ENCODE results near the gene PRSS27.

The PRSS27 gene

DNA sequence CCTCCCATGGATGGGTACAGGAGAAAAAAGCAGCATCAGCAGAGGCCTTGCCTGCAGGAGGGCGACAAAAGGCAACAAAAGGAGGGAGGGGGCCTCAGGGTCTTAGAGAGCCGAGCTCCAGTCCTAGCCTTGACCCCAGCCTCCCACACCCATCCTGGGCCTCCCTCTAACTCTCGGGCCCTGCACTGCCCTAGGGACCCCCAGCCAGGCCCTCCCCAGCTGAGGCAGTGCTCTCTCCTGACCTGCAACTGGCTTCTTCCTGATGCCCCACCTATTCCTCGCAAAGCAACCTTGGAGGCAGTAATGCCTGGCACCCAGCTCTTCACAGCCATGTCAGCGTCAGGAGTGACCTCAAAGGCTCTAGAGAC is 17.2 kb upstream of the PRSS27 start:
- H3K79me2 ChIP-seq (ENCODE audit: insufficient read depth, low read length) = no peaks in the 10 kb centered on the region
- H3K4me3 ChIP-seq (ENCODE audit: low read length, poor library complexity, severe bottlenecking) = no peak overlapping the region
- TF ChIP-seq EZH2phosphoT487 (IDR thresholded peaks at IDR 0.05; ENCODE audit: borderline replicate concordance) = no peak
- TF ChIP-seq, protein P1, sequence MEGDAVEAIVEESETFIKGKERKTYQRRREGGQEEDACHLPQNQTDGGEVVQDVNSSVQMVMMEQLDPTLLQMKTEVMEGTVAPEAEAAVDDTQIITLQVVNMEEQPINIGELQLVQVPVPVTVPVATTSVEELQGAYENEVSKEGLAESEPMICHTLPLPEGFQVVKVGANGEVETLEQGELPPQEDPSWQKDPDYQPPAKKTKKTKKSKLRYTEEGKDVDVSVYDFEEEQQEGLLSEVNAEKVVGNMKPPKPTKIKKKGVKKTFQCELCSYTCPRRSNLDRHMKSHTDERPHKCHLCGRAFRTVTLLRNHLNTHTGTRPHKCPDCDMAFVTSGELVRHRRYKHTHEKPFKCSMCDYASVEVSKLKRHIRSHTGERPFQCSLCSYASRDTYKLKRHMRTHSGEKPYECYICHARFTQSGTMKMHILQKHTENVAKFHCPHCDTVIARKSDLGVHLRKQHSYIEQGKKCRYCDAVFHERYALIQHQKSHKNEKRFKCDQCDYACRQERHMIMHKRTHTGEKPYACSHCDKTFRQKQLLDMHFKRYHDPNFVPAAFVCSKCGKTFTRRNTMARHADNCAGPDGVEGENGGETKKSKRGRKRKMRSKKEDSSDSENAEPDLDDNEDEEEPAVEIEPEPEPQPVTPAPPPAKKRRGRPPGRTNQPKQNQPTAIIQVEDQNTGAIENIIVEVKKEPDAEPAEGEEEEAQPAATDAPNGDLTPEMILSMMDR (conservative IDR thresholded peaks at IDR 0.05; ENCODE audit: low read length) = no peak
- no peaks in the 10 kb centered on the region for H4K20me1 ChIP-seq (ENCODE audit: insufficient read depth, low read length, poor library complexity, severe bottlenecking)
- H3K9me2 ChIP-seq (replicated peaks; ENCODE audit: low read depth, low read length) = no peaks in the 10 kb centered on the region
- H3F3A ChIP-seq (ENCODE audit: low read depth) = no peaks in the 10 kb centered on the region
- H3K4me2 ChIP-seq (ENCODE audit: low read depth, low read length, poor library complexity, severe bottlenecking) = no peak overlapping the region
- no peak overlapping the region for H3K9ac ChIP-seq (ENCODE audit: low read depth, low read length, poor library complexity, severe bottlenecking)
- no peak overlapping the region for H2AFZ ChIP-seq (ENCODE audit: low read length)
- H3K9me3 ChIP-seq (ENCODE audit: insufficient read depth, low read depth, low read length) = no peaks in the 10 kb centered on the region
- H3K4me1 ChIP-seq (ENCODE audit: insufficient read depth, low read length, poor library complexity, severe bottlenecking) = no peaks in the 10 kb centered on the region
- no peaks in the 10 kb centered on the region for H3K36me3 ChIP-seq (ENCODE audit: insufficient read depth, low read length)
- no peaks in the 10 kb centered on the region for H3K27me3 ChIP-seq (ENCODE audit: insufficient read depth, low read length, poor library complexity, severe bottlenecking)

DNA sequence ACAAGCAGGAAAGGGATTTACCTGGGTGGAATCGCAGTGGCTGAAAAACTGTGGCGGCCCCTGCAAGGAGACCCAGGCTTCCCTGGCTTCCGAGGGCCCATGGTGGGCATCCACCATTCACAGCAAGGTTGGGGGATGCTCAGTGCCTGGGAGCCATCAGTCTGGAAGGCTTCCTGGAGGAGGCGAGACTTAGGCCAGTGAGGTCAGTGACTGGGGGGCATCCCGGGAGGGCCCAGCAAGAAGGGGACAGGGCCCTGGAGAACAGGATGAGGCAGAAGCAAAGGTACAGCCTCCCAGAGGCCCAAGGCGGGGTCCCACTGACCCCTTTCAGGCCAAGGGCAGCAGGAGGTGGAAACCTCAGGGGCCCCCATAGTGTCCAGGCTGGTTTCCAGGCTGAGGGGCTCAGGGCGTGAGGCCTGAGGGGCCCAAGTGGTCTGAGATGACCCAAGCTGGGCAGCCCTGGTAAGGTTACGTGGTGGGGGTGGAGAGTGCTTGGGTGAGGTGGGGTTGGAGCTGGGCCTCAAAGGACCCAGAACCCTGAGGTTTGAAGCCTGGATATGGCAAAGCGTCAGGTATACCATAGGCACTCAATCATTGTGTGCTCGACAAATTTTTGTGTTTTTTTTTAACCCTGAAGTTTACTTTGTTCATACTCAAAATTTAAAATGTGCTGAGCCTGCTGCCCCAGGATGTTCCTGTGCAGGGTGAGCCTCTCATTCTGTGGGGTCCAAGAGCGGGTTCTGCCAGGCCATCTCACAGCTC is 16.6 kb upstream of the PRSS27 start:
- no peaks in the 10 kb centered on the region for H3F3A ChIP-seq (ENCODE audit: low read depth)
- H3K4me2 ChIP-seq (ENCODE audit: low read depth, low read length, poor library complexity, severe bottlenecking) = no peak overlapping the region
- H3K27me3 ChIP-seq (ENCODE audit: insufficient read depth, low read length, poor library complexity, severe bottlenecking) = no peaks in the 10 kb centered on the region
- no peak for TF ChIP-seq EZH2phosphoT487 (IDR thresholded peaks at IDR 0.05; ENCODE audit: borderline replicate concordance)
- TF ChIP-seq, protein P1 (conservative IDR thresholded peaks at IDR 0.05; ENCODE audit: low read length) = no peak
- H3K36me3 ChIP-seq (ENCODE audit: insufficient read depth, low read length) = no peaks in the 10 kb centered on the region
- no peaks in the 10 kb centered on the region for H4K20me1 ChIP-seq (ENCODE audit: insufficient read depth, low read length, poor library complexity, severe bottlenecking)
- H3K9ac ChIP-seq (ENCODE audit: low read depth, low read length, poor library complexity, severe bottlenecking) = no peak overlapping the region
- no peaks in the 10 kb centered on the region for H3K9me2 ChIP-seq (replicated peaks; ENCODE audit: low read depth, low read length)
- H2AFZ ChIP-seq (ENCODE audit: low read length) = no peak overlapping the region
- no peaks in the 10 kb centered on the region for H3K79me2 ChIP-seq (ENCODE audit: insufficient read depth, low read length)
- no peak overlapping the region for H3K4me3 ChIP-seq (ENCODE audit: low read length, poor library complexity, severe bottlenecking)
- H3K9me3 ChIP-seq (ENCODE audit: insufficient read depth, low read depth, low read length) = no peaks in the 10 kb centered on the region
- H3K4me1 ChIP-seq (ENCODE audit: insufficient read depth, low read length, poor library complexity, severe bottlenecking) = no peaks in the 10 kb centered on the region

DNA sequence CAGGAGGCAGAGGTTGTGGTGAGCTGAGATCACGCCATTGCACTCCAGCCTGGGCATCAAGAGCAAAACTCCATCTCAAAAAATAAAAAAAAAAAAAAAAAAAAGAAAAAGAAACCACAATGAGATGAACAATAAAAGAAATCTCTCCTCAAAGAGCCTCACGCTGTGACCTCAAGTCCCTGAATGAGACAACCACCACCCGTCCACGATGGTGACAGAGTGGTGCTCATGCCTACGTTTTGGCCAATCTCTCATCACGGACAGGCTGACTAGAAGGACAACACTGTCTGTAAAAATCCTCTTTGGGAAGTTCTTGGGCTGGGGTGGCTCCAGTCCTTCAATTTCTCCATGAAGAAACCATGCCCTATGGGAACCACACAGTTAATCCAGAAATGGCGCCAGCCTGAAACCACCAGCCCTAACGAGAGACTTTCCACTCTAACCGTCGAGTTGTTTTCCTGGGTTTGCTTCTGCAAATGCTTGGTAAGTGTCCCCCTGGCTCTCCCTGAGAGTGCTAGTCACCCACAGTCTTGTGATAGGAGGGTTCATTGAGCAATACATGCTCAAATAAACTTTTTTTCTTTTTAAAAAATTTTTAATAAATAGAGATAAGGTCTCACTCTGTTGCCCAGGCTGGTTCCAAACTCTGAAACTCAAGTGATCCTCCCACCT is 15.0 kb upstream of the PRSS27 start:
- Histone ChIP-seq H3K27me3 (ENCODE audit: insufficient read depth, low read length, poor library complexity, severe bottlenecking) (no peaks in the 10 kb centered on the region), H3K9me2 (replicated peaks; ENCODE audit: low read depth, low read length) (no peaks in the 10 kb centered on the region), H3K4me1 (ENCODE audit: insufficient read depth, low read length, poor library complexity, severe bottlenecking) (no peaks in the 10 kb centered on the region), H4K20me1 (ENCODE audit: insufficient read depth, low read length, poor library complexity, severe bottlenecking) (no peaks in the 10 kb centered on the region), H2AFZ (ENCODE audit: low read length) (no peak overlapping the region), H3K4me2 (ENCODE audit: low read depth, low read length, poor library complexity, severe bottlenecking) (no peak overlapping the region), H3F3A (ENCODE audit: low read depth) (no peaks in the 10 kb centered on the region), H3K9me3 (ENCODE audit: insufficient read depth, low read depth, low read length) (no peaks in the 10 kb centered on the region), H3K36me3 (ENCODE audit: insufficient read depth, low read length) (no peaks in the 10 kb centered on the region), H3K9ac (ENCODE audit: low read depth, low read length, poor library complexity, severe bottlenecking) (no peak overlapping the region), H3K4me3 (ENCODE audit: low read length, poor library complexity, severe bottlenecking) (no peak overlapping the region), H3K79me2 (ENCODE audit: insufficient read depth, low read length) (no peaks in the 10 kb centered on the region)
- TF ChIP-seq, protein P1 (conservative IDR thresholded peaks at IDR 0.05; ENCODE audit: low read length) = no peak
- no peak for TF ChIP-seq EZH2phosphoT487 (IDR thresholded peaks at IDR 0.05; ENCODE audit: borderline replicate concordance)

Data from Loucy (cell line).